Islet of Langerhans (tissue), 1 donor: ENCODE measurements around the gene PDE11A.
"Not testable (repeated sequence)": the region's sequence is repeated elsewhere in the genome, so short reads cannot be mapped to it uniquely, and the experiment has no call there.

Experiments used
- FAIRE-seq: peaks from one replicate; lab custom pipeline; 2011; peaks lifted over from hg19 to GRCh38; lab: Jason Lieb, UNC

Gene PDE11A

GRCh38 chr2:177812713-177813396 lies 259.7 kb downstream of the PDE11A start:
- FAIRE-seq, result no peak

GRCh38 chr2:177810906-177811305 lies 261.7 kb downstream of the PDE11A start:
- FAIRE-seq, result no peak

- no peak for FAIRE-seq
Observed at GRCh38 chr2:177808984-177809809, 263.4 kb downstream of the PDE11A start.

- FAIRE-seq, result no peak
Observed at GRCh38 chr2:177806025-177806424, 266.6 kb downstream of the PDE11A start.

GRCh38 chr2:177799531-177799930 lies 273.0 kb downstream of the PDE11A start:
- FAIRE-seq, result no peak

GRCh38 chr2:177797808-177798207 lies 274.8 kb downstream of the PDE11A start:
- no peak for FAIRE-seq

GRCh38 chr2:177796654-177797415 lies 275.7 kb downstream of the PDE11A start:
- FAIRE-seq, result no peak

- no peak for FAIRE-seq
Observed at GRCh38 chr2:177796011-177796410, 276.6 kb downstream of the PDE11A start.

- not testable (repeated sequence) for FAIRE-seq
Observed at GRCh38 chr2:177785143-177785542, 287.4 kb downstream of the PDE11A start.

GRCh38 chr2:177784745-177785067 lies 287.9 kb downstream of the PDE11A start:
- no peak for FAIRE-seq

- no peak for FAIRE-seq
Observed at GRCh38 chr2:177783835-177784744, 288.5 kb downstream of the PDE11A start.

- no peak for FAIRE-seq
Observed at GRCh38 chr2:177783091-177783490, 289.5 kb downstream of the PDE11A start.

GRCh38 chr2:177782613-177783012 lies 290.0 kb downstream of the PDE11A start:
- FAIRE-seq, result no peak

GRCh38 chr2:177778472-177778871 lies 294.1 kb downstream of the PDE11A start:
- FAIRE-seq, result no peak

GRCh38 chr2:177772529-177772928 lies 300.0 kb downstream of the PDE11A start:
- peak; percentile 98 for FAIRE-seq

- FAIRE-seq, result no peak
Observed at GRCh38 chr2:177771191-177771590, 301.4 kb downstream of the PDE11A start.

GRCh38 chr2:177767768-177768167 lies 304.8 kb downstream of the PDE11A start:
- no peak for FAIRE-seq

- FAIRE-seq, result no peak
Observed at GRCh38 chr2:177765698-177766097, 306.9 kb downstream of the PDE11A start.

- FAIRE-seq, result no peak
Observed at GRCh38 chr2:177763531-177764265, 308.9 kb downstream of the PDE11A start.

GRCh38 chr2:177759443-177759842 lies 313.1 kb downstream of the PDE11A start:
- FAIRE-seq, result no peak
